HG03097 (cell line): ENCODE data around the gene RBM27.
"Not testable (repeated sequence)": the region's sequence is repeated elsewhere in the genome, so short reads cannot be mapped to it uniquely, and the experiment has no call there.

Source experiments
- ATAC-seq: cut with Tn5 transposase; IDR thresholded peaks from one replicate; pipeline ENCODE4 v1.9.1; 2021; ENCODE audit not compliant: unreplicated experiment, low FRiP score

Gene RBM27, protein sequence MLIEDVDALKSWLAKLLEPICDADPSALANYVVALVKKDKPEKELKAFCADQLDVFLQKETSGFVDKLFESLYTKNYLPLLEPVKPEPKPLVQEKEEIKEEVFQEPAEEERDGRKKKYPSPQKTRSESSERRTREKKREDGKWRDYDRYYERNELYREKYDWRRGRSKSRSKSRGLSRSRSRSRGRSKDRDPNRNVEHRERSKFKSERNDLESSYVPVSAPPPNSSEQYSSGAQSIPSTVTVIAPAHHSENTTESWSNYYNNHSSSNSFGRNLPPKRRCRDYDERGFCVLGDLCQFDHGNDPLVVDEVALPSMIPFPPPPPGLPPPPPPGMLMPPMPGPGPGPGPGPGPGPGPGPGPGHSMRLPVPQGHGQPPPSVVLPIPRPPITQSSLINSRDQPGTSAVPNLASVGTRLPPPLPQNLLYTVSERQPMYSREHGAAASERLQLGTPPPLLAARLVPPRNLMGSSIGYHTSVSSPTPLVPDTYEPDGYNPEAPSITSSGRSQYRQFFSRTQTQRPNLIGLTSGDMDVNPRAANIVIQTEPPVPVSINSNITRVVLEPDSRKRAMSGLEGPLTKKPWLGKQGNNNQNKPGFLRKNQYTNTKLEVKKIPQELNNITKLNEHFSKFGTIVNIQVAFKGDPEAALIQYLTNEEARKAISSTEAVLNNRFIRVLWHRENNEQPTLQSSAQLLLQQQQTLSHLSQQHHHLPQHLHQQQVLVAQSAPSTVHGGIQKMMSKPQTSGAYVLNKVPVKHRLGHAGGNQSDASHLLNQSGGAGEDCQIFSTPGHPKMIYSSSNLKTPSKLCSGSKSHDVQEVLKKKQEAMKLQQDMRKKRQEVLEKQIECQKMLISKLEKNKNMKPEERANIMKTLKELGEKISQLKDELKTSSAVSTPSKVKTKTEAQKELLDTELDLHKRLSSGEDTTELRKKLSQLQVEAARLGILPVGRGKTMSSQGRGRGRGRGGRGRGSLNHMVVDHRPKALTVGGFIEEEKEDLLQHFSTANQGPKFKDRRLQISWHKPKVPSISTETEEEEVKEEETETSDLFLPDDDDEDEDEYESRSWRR

DNA sequence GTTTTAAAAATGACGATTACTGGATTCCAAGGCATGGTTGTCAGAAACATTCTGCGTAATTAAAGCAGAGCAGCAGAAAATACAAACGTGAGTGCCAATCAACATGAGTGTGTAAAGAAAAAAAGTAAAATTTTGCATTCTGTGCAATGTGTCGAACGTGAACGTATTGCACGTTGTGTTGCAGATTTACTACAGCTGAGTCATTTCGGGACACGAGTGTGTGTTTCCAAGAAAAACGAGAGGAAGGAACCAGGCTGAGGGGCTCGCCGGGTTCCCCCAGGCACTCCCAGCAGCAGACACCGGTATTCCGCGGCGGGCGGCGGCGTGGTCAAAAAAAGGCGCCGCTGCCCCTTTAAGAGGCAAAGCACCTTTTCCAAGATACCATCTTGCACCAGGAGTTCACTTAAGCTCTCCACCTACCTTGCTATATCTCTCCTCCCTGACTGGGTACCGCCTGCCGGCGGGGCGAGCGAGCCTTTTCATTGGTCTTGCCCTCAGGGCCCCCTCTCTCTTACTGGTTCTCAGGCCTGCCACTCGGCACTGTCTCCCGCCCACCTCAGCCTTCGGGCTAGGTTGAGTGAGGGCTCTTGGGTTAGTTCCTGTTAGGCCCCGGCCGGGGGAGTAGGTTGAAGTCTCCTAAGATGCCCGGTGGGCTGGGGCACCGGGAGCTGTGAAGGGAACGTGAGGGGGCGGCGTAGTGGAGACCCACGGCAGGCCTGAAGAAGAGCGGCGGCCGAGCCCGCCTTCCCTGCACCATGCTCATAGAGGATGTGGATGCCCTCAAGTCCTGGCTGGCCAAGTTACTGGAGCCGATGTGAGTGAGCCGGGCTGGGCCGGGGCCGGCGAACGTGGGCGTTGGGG, at the start of gene RBM27:
RBM27 (plus strand) TSS at position 595 of the 861 bp plus-strand sequence; CDS start at position 756, 161 bp downstream.
- peak; percentile 100 for ATAC-seq

DNA sequence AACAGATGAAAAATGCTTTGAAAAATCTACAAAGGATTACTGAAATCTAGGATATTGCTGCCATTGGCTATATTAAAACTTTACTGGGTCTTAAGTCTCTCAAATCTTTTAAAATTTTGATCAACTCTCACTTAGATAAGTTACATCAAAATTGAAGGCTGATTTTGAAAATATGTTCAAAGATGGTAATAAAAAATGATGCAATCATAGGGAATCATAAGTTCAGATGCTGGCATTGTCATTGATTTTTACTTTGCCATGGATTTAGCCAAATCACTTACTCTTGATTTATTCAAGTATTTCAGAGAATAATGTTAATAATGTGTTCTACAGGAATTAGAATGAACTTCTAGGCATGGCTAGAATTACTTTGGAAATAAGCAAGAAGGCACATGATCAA, 45.1 kb upstream of the RBM27 start:
- no peak for ATAC-seq

- ATAC-seq: no peak
These were observed 39.0 kb upstream of the RBM27 start for GRCh38 chr5:146164382-146164781.

DNA sequence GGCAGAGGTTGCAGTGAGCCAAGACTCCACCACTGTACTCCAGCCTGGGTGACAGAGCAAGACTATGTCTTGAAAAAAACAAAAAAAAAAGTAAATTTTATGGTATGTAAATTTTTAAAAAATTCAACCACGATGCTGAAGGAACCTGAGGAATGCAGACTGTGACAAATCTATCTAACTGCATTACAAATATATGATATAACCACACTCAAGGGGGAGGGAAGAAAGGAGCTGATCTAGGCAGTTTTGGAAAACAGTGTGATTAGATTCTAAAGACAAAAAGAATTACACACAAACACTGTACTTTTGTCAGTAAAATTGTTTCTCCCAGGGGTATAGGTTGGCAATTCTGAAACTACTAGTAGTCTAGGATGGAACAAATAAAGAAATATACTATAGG, 37.9 kb upstream of the RBM27 start:
- ATAC-seq: no peak

DNA sequence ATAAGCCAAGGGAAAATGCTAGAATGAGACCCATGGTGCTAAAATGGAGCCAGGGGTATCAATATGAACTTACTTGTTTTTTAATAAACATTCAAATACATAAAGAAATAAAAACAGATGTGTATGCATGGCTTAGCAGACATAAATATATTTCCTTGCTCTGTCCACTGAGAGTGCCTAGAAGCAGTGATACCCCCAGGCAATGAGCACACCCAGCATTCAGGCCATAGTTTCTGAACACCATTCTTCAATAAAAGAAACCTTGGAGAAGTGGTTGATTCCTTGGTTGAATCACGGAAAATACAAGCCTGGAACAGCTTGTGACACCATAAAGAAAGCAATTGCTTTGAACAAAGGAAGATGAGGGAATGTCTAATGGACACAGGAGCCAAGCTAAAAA, 37.5 kb upstream of the RBM27 start:
- no peak for ATAC-seq

GRCh38 chr5:146169076-146169475, 34.3 kb upstream of the RBM27 start:
- ATAC-seq: no peak

DNA sequence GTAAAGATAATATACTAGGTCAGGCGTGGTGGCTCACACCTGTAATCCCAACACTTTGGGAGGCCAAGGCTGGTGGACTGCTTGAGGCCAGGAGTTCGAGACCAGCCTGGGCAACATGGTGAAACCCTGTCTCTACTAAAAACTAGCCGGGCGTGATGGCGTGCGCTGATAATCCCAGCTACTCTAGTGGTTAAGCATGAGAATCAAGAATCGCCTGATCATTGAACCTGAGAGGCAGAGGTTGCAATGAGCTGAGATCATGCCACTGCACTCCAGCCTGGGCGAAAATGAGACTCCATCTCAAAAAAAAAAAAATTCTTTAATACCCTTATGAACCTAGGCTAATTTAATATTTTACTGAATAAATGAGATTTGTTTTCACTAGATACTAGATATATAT, 30.4 kb upstream of the RBM27 start:
- ATAC-seq: peak; percentile 59

- ATAC-seq: peak; percentile 89
These were observed 29.8 kb upstream of the RBM27 start for GRCh38 chr5:146173597-146173996.

DNA sequence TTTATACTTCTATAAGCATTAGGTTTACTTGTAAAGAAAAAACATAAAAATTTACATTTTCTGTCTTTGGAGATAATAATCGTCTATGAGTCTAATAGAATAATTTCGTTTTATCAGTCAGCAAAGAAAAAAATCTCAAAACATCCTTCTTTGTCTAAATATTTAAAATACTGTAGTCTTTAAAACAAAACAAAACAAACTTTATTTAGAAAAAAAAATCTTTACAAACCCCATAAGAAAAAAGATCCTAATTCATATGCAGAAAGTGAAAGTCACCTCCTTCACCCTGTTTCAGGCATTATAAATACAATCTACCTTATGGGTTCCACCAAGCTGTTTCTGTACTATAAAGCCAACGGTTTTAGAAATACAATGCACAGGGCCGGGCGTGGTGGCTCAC, 26.6 kb upstream of the RBM27 start:
- ATAC-seq: no peak

GRCh38 chr5:146179696-146180095, 23.7 kb upstream of the RBM27 start:
- ATAC-seq: no peak

DNA sequence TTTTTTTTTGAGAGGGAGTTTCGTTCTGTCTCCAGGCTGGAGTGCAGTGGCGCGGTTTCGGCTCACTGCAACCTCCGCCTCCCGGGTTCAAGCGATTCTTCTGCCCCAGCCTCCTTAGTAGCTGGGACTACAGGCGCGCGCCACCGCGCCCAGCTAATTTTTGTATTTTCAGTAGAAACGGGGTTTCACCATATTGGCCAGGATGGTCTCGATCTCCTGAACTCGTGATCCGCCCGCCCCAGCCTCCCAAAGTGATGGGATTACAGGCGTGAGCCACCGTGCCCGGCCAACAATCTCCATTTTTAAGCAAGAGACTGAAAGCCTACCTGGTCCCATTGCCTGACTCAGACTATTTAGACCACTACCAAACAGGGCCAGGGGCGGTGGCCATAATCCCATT, 20.0 kb upstream of the RBM27 start:
- ATAC-seq: not testable (repeated sequence)

- ATAC-seq: no peak
These were observed 18.2 kb upstream of the RBM27 start for GRCh38 chr5:146185161-146185560.

GRCh38 chr5:146188358-146188757, 15.0 kb upstream of the RBM27 start:
- no peak for ATAC-seq

DNA sequence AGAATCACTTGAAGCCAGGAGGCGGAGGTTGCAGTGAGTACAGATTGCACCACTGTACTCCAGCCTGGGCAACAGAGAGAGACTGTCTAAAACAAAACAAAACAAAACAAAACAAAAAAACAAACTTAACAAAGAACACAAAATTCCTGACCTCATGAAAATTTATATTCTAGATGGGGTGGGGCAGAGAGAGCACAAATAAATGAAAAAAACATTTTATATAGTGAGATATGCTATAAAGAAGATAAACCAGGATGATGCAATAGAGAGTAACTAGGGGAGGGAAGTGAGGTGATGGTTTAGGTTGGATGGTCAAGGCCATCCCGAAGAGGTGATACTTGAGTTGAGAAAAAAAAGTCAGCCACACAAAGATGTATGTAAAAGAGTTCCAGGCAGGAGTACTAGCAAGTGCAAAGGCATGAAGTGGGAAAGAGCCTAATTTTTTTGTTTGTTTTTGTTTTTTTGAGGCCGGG, 10.8 kb upstream of the RBM27 start:
- no peak for ATAC-seq

GRCh38 chr5:146193285-146193684, 10.1 kb upstream of the RBM27 start:
- ATAC-seq: no peak

DNA sequence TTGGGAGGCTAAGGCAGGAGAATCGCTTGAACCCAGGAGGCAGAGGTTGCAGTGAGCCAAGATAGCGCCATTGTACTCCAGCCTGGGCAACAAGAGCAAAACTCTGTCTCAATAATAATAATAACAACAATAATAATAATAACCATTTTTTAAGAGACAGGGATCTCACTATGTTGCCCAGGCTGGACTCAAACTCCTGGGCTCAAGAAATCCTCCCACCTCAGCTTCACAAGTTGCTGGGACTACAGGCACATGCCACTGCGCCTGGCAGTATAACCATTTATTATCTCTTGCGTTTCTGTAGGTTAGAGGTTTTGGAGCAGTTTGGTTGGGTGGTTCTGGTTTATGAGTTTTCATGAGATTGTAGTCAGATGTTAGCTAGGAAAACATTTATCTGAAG, 8.4 kb upstream of the RBM27 start:
- ATAC-seq: not testable (repeated sequence)

- ATAC-seq: no peak
These were observed 6.9 kb upstream of the RBM27 start for GRCh38 chr5:146196459-146197048.

DNA sequence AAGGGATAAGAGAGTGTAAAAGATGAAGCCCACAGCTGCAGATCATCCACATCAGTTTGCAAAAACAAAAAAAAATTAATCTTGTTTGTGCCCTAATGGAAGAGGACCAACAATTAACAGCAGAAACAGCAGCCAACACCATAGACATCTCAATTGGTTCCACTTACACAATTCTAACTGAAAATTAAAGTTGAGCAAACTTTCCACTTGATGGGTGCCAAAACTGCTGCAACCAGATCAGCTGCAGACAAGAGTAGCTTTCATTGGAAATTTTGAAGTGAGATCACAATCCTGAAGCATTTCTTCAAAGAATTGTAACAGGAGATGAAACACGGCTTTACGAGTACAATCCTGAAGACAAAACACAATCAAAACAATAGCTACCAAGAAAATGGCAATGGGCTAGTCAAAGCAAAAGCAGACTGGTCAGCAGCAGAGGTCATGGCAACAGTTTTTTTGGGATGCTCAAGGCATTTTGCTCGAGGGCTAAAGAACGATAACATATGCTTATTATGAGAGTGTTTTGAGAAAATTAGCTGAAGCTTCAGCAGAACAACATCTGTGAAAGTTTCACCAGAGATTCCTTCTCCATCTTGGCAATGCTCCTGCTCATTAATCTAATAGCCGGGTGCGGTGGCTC, 4.1 kb upstream of the RBM27 start:
- no peak for ATAC-seq

GRCh38 chr5:146201795-146202194, 1.6 kb upstream of the RBM27 start:
- not testable (repeated sequence) for ATAC-seq

DNA sequence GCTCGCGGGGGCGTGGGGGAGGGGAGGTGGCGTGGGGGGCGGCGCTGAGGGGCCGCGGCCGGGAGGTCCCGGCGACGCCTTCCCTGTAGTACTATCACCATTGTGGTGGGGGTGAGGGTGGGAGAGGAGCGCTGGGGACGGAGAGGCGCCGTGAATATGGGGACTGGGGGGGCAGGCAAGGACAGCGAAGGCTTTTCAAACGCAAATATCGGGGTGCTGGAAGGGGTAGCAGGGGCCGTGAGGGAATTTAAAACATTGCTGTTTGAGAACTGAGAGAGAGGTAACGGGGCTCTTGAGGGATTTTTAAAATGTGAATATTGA, 427 bp downstream of the RBM27 start:
- no peak for ATAC-seq
